Measurements from ENCODE around the gene TMEM245.

DNA sequence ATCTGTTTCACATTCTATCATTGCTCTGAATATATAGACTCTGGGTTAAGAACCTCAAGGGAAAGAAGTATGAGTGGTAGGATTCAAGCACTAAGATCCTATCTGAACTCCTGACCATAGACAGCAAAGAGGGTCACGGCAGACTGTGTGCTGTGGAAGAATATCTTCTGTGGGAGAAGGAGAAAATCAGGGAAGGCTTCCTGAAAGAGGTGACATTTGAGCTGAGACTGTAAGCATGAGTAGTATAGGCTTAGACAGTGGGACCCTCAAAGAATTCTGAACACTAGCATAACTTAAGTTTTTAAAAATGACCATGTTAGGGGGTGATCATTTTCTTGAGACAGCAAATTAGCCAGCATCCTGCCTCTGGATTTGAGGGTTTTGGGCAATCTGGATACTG, 43.4 kb upstream of the TMEM245 start:
- TF ChIP-seq POLR2A (IDR thresholded peaks at IDR 0.05): no peak
- TF ChIP-seq, protein P1, sequence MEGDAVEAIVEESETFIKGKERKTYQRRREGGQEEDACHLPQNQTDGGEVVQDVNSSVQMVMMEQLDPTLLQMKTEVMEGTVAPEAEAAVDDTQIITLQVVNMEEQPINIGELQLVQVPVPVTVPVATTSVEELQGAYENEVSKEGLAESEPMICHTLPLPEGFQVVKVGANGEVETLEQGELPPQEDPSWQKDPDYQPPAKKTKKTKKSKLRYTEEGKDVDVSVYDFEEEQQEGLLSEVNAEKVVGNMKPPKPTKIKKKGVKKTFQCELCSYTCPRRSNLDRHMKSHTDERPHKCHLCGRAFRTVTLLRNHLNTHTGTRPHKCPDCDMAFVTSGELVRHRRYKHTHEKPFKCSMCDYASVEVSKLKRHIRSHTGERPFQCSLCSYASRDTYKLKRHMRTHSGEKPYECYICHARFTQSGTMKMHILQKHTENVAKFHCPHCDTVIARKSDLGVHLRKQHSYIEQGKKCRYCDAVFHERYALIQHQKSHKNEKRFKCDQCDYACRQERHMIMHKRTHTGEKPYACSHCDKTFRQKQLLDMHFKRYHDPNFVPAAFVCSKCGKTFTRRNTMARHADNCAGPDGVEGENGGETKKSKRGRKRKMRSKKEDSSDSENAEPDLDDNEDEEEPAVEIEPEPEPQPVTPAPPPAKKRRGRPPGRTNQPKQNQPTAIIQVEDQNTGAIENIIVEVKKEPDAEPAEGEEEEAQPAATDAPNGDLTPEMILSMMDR (IDR thresholded peaks at IDR 0.05): no peak
